Measurements from ENCODE around the gene KCP. TPM values are rescaled to one million over a fixed set of nuclear protein-coding genes. Genes with fewer than 3 reads are reported as not detected.

KCP gene
- total RNA-seq, 1 experiment from 2014 or later, result 0.21 TPM

- DNase-seq (ENCODE audit: low spot score), result no peak
Observed at GRCh38 chr7:128887169-128888038, 23.1 kb downstream of the KCP start.

- DNase-seq (ENCODE audit: low spot score), result no peak
Observed at GRCh38 chr7:128886391-128887168, 23.9 kb downstream of the KCP start.

- no peak for DNase-seq (ENCODE audit: low spot score)
Observed at GRCh38 chr7:128885370-128886187, 24.9 kb downstream of the KCP start.

GRCh38 chr7:128884561-128885369 is 25.7 kb downstream of the KCP start:
- no peak for DNase-seq (ENCODE audit: low spot score)

- DNase-seq (ENCODE audit: low spot score), result peak; percentile 30
Observed at GRCh38 chr7:128883622-128884448, 26.7 kb downstream of the KCP start.

- DNase-seq (ENCODE audit: low spot score), result no peak
Observed at GRCh38 chr7:128882134-128882533, 28.4 kb downstream of the KCP start.

GRCh38 chr7:128881458-128882125 is 28.9 kb downstream of the KCP start:
- DNase-seq (ENCODE audit: low spot score), result no peak

GRCh38 chr7:128880791-128881457 is 29.6 kb downstream of the KCP start:
- DNase-seq (ENCODE audit: low spot score), result no peak

GRCh38 chr7:128879939-128880746 is 30.4 kb downstream of the KCP start:
- peak; percentile 36 for DNase-seq (ENCODE audit: low spot score)

GRCh38 chr7:128879461-128879938 is 31.0 kb downstream of the KCP start:
- no peak for DNase-seq (ENCODE audit: low spot score)

- DNase-seq (ENCODE audit: low spot score), result no peak
Observed at GRCh38 chr7:128878226-128879105, 32.0 kb downstream of the KCP start.

- DNase-seq (ENCODE audit: low spot score), result no peak
Observed at GRCh38 chr7:128877756-128878120, 32.8 kb downstream of the KCP start.

GRCh38 chr7:128876978-128877755 is 33.3 kb downstream of the KCP start:
- no peak for DNase-seq (ENCODE audit: low spot score)

- no peak for DNase-seq (ENCODE audit: low spot score)
Observed at GRCh38 chr7:128876586-128876977, 33.9 kb downstream of the KCP start.

- no peak for DNase-seq (ENCODE audit: low spot score)
Observed at GRCh38 chr7:128876127-128876526, 34.4 kb downstream of the KCP start.

- no peak for DNase-seq (ENCODE audit: low spot score)
Observed at GRCh38 chr7:128875523-128875948, 35.0 kb downstream of the KCP start.
